ENCODE results near the gene CTTNBP2NL.
"Not testable (repeated sequence)": the region's sequence is repeated elsewhere in the genome, so short reads cannot be mapped to it uniquely, and the experiment has no call there.

The CTTNBP2NL gene

GRCh38 chr1:112436384-112437156, 40.6 kb downstream of the CTTNBP2NL start:
- TF ChIP-seq CTCF (IDR thresholded peaks at IDR 0.05; ENCODE audit: low read depth, low read length, missing control alignments): no peak
- DNase-seq: no peak
- H3K4me3 ChIP-seq (ENCODE audit: low read depth, low read length): no peak overlapping the region
- peaks cover 8% of the 10 kb centered on the region for H3K36me3 ChIP-seq (replicated peaks)
- in situ Hi-C loops (cut with HindIII; ENCODE audit: low pct_ligation_motif_present, low sequenced_read_pairs): no loop called here
- no peaks in the 10 kb centered on the region for H3K27me3 ChIP-seq (replicated peaks)
- no peak overlapping the region for H3K27ac ChIP-seq

GRCh38 chr1:112438156-112438555, 42.1 kb downstream of the CTTNBP2NL start:
- H3K27ac ChIP-seq; H3K27me3 ChIP-seq (replicated peaks); in situ Hi-C loops (cut with HindIII; ENCODE audit: low pct_ligation_motif_present, low sequenced_read_pairs); H3K4me3 ChIP-seq (ENCODE audit: low read depth, low read length); H3K36me3 ChIP-seq (replicated peaks): not testable (repeated sequence)
- peak; percentile 27 for DNase-seq

- H3K27ac ChIP-seq: no peak overlapping the region
- H3K27me3 ChIP-seq (replicated peaks): no peaks in the 10 kb centered on the region
- in situ Hi-C loops (cut with HindIII; ENCODE audit: low pct_ligation_motif_present, low sequenced_read_pairs): no loop called here
- H3K4me3 ChIP-seq (ENCODE audit: low read depth, low read length): no peak overlapping the region
- no peak for TF ChIP-seq CTCF (IDR thresholded peaks at IDR 0.05; ENCODE audit: low read depth, low read length, missing control alignments)
- no peak for DNase-seq
- peaks cover 12% of the 10 kb centered on the region for H3K36me3 ChIP-seq (replicated peaks)
These were observed 43.6 kb downstream of the CTTNBP2NL start for GRCh38 chr1:112439592-112439991.

GRCh38 chr1:112440574-112440973, 44.6 kb downstream of the CTTNBP2NL start:
- TF ChIP-seq CTCF (IDR thresholded peaks at IDR 0.05; ENCODE audit: low read depth, low read length, missing control alignments): no peak
- no peak for DNase-seq
- H3K27ac ChIP-seq: no peak overlapping the region
- H3K4me3 ChIP-seq (ENCODE audit: low read depth, low read length): no peak overlapping the region
- H3K36me3 ChIP-seq (replicated peaks): peaks cover 20% of the 10 kb centered on the region
- in situ Hi-C loops (cut with HindIII; ENCODE audit: low pct_ligation_motif_present, low sequenced_read_pairs): no loop called here
- no peaks in the 10 kb centered on the region for H3K27me3 ChIP-seq (replicated peaks)

GRCh38 chr1:112444269-112444668, 48.3 kb downstream of the CTTNBP2NL start:
- no peak overlapping the region for H3K4me3 ChIP-seq (ENCODE audit: low read depth, low read length)
- no peak for TF ChIP-seq CTCF (IDR thresholded peaks at IDR 0.05; ENCODE audit: low read depth, low read length, missing control alignments)
- peak overlapping the region; percentile 80 for H3K27ac ChIP-seq
- H3K27me3 ChIP-seq (replicated peaks): no peaks in the 10 kb centered on the region
- in situ Hi-C loops (cut with HindIII; ENCODE audit: low pct_ligation_motif_present, low sequenced_read_pairs): no loop called here
- peaks cover 28% of the 10 kb centered on the region for H3K36me3 ChIP-seq (replicated peaks)
- DNase-seq: peak; percentile 35

GRCh38 chr1:112445596-112445995, 49.6 kb downstream of the CTTNBP2NL start:
- no peak for TF ChIP-seq CTCF (IDR thresholded peaks at IDR 0.05; ENCODE audit: low read depth, low read length, missing control alignments)
- peaks cover 35% of the 10 kb centered on the region for H3K36me3 ChIP-seq (replicated peaks)
- DNase-seq: no peak
- H3K27me3 ChIP-seq (replicated peaks): no peaks in the 10 kb centered on the region
- peak overlapping the region; percentile 80 for H3K27ac ChIP-seq
- in situ Hi-C loops (cut with HindIII; ENCODE audit: low pct_ligation_motif_present, low sequenced_read_pairs): no loop called here
- H3K4me3 ChIP-seq (ENCODE audit: low read depth, low read length): no peak overlapping the region

All from brain microvascular endothelial cell (primary cell).